Duodenal mucosa (tissue), 2 donors: Measurements from ENCODE around the gene FLT3.
"Not testable (repeated sequence)": the region's sequence is repeated elsewhere in the genome, so short reads cannot be mapped to it uniquely, and the experiment has no call there.

Source experiments
- H3K27ac ChIP-seq: one replicate; pipeline ENCODE4 v1.7.0; 2013; ENCODE audit warnings: low read depth, low read length
- H3K27me3 ChIP-seq, 2 donors: one replicate each; pipeline ENCODE4 v1.7.0; 2013; ENCODE audit warnings: low read length in 2 of 2, control low read depth in 1 of 2; ENCODE audit not compliant: insufficient read depth in 2 of 2, control insufficient read depth in 1 of 2
- H3K36me3 ChIP-seq, 2 donors: one replicate each; pipeline ENCODE4 v1.7.0; 2013; ENCODE audit warnings: low read length in 2 of 2, control low read depth in 1 of 2; ENCODE audit not compliant: insufficient read depth in 2 of 2, control insufficient read depth in 1 of 2
- H3K4me1 ChIP-seq, 2 donors: one replicate each; pipeline ENCODE4 v1.7.0; 2013; ENCODE audit warnings: low read length in 2 of 2, control low read depth in 1 of 2; ENCODE audit not compliant: insufficient read depth in 2 of 2, control insufficient read depth in 1 of 2
- H3K4me3 ChIP-seq, 2 donors: one replicate each; pipeline ENCODE4 v1.7.0; 2013; ENCODE audit warnings: low read length in 2 of 2, low read depth in 1 of 2
- H3K9ac ChIP-seq, 2 donors: one replicate each; pipeline ENCODE4 v1.7.0; 2013; ENCODE audit warnings: low read length in 2 of 2, low read depth in 1 of 2
- H3K9me3 ChIP-seq, 2 donors: one replicate each; pipeline ENCODE4 v1.7.0; 2013; ENCODE audit warnings: low read length in 2 of 2, control low read depth in 1 of 2; ENCODE audit not compliant: control insufficient read depth in 1 of 2

Gene FLT3

GRCh38 chr13:27964206-27964605, 136.2 kb downstream of the FLT3 start:
- not testable (repeated sequence) for H3K27ac ChIP-seq, H3K9me3 ChIP-seq, H3K36me3 ChIP-seq
- Histone ChIP-seq H3K27me3 (peaks cover 16 to 36% of the 10 kb centered on the region in 2 donors), H3K4me3 (peak overlapping the region in 1 of 2 donors; percentile 88), H3K9ac (peak overlapping the region; percentile 99), H3K4me1 (peaks cover 25 to 27% of the 10 kb centered on the region in 2 donors)

- H3K27ac ChIP-seq: peak overlapping the region; percentile 12
- H3K27me3 ChIP-seq: peaks cover 16 to 41% of the 10 kb centered on the region in 2 donors
- no peaks in the 10 kb centered on the region for H3K9me3 ChIP-seq
- H3K4me3 ChIP-seq: peak overlapping the region; percentile 18 to 21
- peak overlapping the region; percentile 63 to 99 for H3K9ac ChIP-seq
- H3K4me1 ChIP-seq: peaks cover 27 to 32% of the 10 kb centered on the region in 2 donors
- H3K36me3 ChIP-seq: peaks cover 0 to 5% of the 10 kb centered on the region in 2 donors
These were observed 136.9 kb downstream of the FLT3 start for GRCh38 chr13:27963491-27963890.

GRCh38 chr13:27962982-27963381, 137.4 kb downstream of the FLT3 start:
- Histone ChIP-seq H3K27ac (peak overlapping the region; percentile 12), H3K27me3 (peaks cover 16 to 40% of the 10 kb centered on the region in 2 donors), H3K4me3 (peak overlapping the region; percentile 18 to 21), H3K9ac (peak overlapping the region; percentile 63 to 99), H3K36me3 (peaks cover 0 to 5% of the 10 kb centered on the region in 2 donors), H3K9me3 (no peaks in the 10 kb centered on the region), H3K4me1 (peaks cover 27 to 33% of the 10 kb centered on the region in 2 donors)

GRCh38 chr13:27962128-27962841, 138.1 kb downstream of the FLT3 start:
- Histone ChIP-seq H3K36me3 (peaks cover 0 to 5% of the 10 kb centered on the region in 2 donors), H3K4me1 (peaks cover 27 to 33% of the 10 kb centered on the region in 2 donors), H3K27ac (no peak overlapping the region), H3K4me3 (peak overlapping the region; percentile 18 to 28), H3K9me3 (no peaks in the 10 kb centered on the region), H3K27me3 (peaks cover 9 to 33% of the 10 kb centered on the region in 2 donors), H3K9ac (peak overlapping the region; percentile 60 to 62)

- peaks cover 6 to 32% of the 10 kb centered on the region in 2 donors for H3K27me3 ChIP-seq
- H3K9me3 ChIP-seq: no peaks in the 10 kb centered on the region
- peak overlapping the region; percentile 46 to 47 for H3K4me3 ChIP-seq
- peak overlapping the region; percentile 61 for H3K27ac ChIP-seq
- peak overlapping the region; percentile 7 to 62 for H3K9ac ChIP-seq
- H3K4me1 ChIP-seq: peaks cover 27 to 33% of the 10 kb centered on the region in 2 donors
- peaks cover 0 to 5% of the 10 kb centered on the region in 2 donors for H3K36me3 ChIP-seq
These were observed 138.9 kb downstream of the FLT3 start for GRCh38 chr13:27961227-27962085.

GRCh38 chr13:27960362-27961226, 139.8 kb downstream of the FLT3 start:
- no peaks in the 10 kb centered on the region for H3K9me3 ChIP-seq
- H3K36me3 ChIP-seq: peaks cover 0 to 5% of the 10 kb centered on the region in 2 donors
- peaks cover 3 to 33% of the 10 kb centered on the region in 2 donors for H3K27me3 ChIP-seq
- H3K27ac ChIP-seq: peak overlapping the region; percentile 75
- peaks cover 29 to 36% of the 10 kb centered on the region in 2 donors for H3K4me1 ChIP-seq
- H3K4me3 ChIP-seq: peak overlapping the region; percentile 46 to 47
- peak overlapping the region; percentile 28 to 62 for H3K9ac ChIP-seq

GRCh38 chr13:27959976-27960361, 140.4 kb downstream of the FLT3 start:
- H3K27me3 ChIP-seq: peaks cover 5 to 28% of the 10 kb centered on the region in 2 donors
- peaks cover 31 to 39% of the 10 kb centered on the region in 2 donors for H3K4me1 ChIP-seq

GRCh38 chr13:27956576-27957300, 143.6 kb downstream of the FLT3 start:
- no peak overlapping the region for H3K9ac ChIP-seq
- no peaks in the 10 kb centered on the region for H3K36me3 ChIP-seq
- no peak overlapping the region for H3K27ac ChIP-seq
- H3K4me3 ChIP-seq: no peak overlapping the region
- H3K27me3 ChIP-seq: peaks cover 5 to 28% of the 10 kb centered on the region in 2 donors
- H3K4me1 ChIP-seq: peaks cover 18 to 23% of the 10 kb centered on the region in 2 donors
- H3K9me3 ChIP-seq: no peaks in the 10 kb centered on the region

More at GRCh38 chr13:27959976-27960361, 140.4 kb downstream of the FLT3 start:
- H3K27ac ChIP-seq: no peak overlapping the region
- H3K36me3 ChIP-seq: peaks cover 0 to 5% of the 10 kb centered on the region in 2 donors
- H3K4me3 ChIP-seq: peak overlapping the region; percentile 35 to 42
- no peaks in the 10 kb centered on the region for H3K9me3 ChIP-seq
- peak overlapping the region; percentile 8 to 28 for H3K9ac ChIP-seq

GRCh38 chr13:27955014-27955591, 145.3 kb downstream of the FLT3 start:
- Histone ChIP-seq H3K27ac (peak overlapping the region; percentile 93), H3K36me3 (no peaks in the 10 kb centered on the region), H3K4me1 (peaks cover 8 to 22% of the 10 kb centered on the region in 2 donors), H3K4me3 (peak overlapping the region; percentile 73), H3K9ac (peak overlapping the region; percentile 74 to 81), H3K9me3 (no peaks in the 10 kb centered on the region), H3K27me3 (peaks cover 5 to 23% of the 10 kb centered on the region in 2 donors)
